Measurements from ENCODE around the gene HMG20A. TPM values are rescaled to one million over a fixed set of nuclear protein-coding genes. Genes with fewer than 3 reads are reported as not detected.

The HMG20A gene
- total and polyA plus RNA-seq, 2 of the 13 experiments (the other 11 are each of a cell fraction or from before 2014, with no cell fraction given): 28.0 to 35.2 TPM

GRCh38 chr15:77387365-77388105, 33.2 kb upstream of the HMG20A start:
- H3K27ac ChIP-seq (ENCODE audit: extremely low read length, insufficient read depth, low read length): no peak overlapping the region
- no peak for ATAC-seq
- H3K4me3 ChIP-seq (replicated peaks in 1 of 3; ENCODE audit: insufficient read depth in 1 of 3, low read depth in 2 of 3, low read length in 3 of 3): no peak overlapping the region
- no peaks in the 10 kb centered on the region for H3K4me1 ChIP-seq (ENCODE audit: insufficient read depth, low read length)
- POLR2A ChIA-PET: no interaction called here
- no peak for DNase-seq (ENCODE audit: low spot score)
- in situ Hi-C loops (cut with HindIII; ENCODE audit: extremely low pct_ligation_motif_present, low pct_unique_long_range_greater_than_20kb): no loop called here
- H2AFZ ChIP-seq (ENCODE audit: low read length): no peak overlapping the region
- no peak overlapping the region for H3K4me2 ChIP-seq (ENCODE audit: low read depth, low read length)
- TF ChIP-seq JUN (CRISPR knock-in tag; IDR thresholded peaks at IDR 0.05) (no peak), CCDC6 (CRISPR knock-in tag; IDR thresholded peaks at IDR 0.05) (no peak), SRSF9 (IDR thresholded peaks at IDR 0.05; ENCODE audit: borderline replicate concordance, insufficient read depth, low read depth, low read length, poor library complexity, severe bottlenecking) (no peak), CENPX (CRISPR knock-in tag; IDR thresholded peaks at IDR 0.05) (no peak), RCOR2 (CRISPR knock-in tag; IDR thresholded peaks at IDR 0.05) (no peak), ZSCAN21 (CRISPR knock-in tag; IDR thresholded peaks at IDR 0.05; ENCODE audit: borderline replicate concordance) (no peak), POLR2G (IDR thresholded peaks at IDR 0.05; ENCODE audit: low read depth, low read length) (no peak), RORA (CRISPR knock-in tag; IDR thresholded peaks at IDR 0.05) (no peak), NFE2 (CRISPR knock-in tag; IDR thresholded peaks at IDR 0.05) (no peak), ZFP62 (CRISPR knock-in tag; IDR thresholded peaks at IDR 0.05) (no peak), ZBTB34 (CRISPR knock-in tag; IDR thresholded peaks at IDR 0.05) (no peak), ZSCAN29 (CRISPR knock-in tag; conservative IDR thresholded peaks at IDR 0.05) (no peak), ZNF501 (CRISPR knock-in tag; IDR thresholded peaks at IDR 0.05) (no peak), ZBTB1 (CRISPR knock-in tag; IDR thresholded peaks at IDR 0.05; ENCODE audit: borderline replicate concordance) (no peak), KMT2A (CRISPR knock-in tag; IDR thresholded peaks at IDR 0.05) (no peak), RELA (CRISPR knock-in tag; IDR thresholded peaks at IDR 0.05) (no peak), GPBP1L1 (CRISPR knock-in tag; IDR thresholded peaks at IDR 0.05) (no peak), KDM5B (CRISPR knock-in tag; IDR thresholded peaks at IDR 0.05; ENCODE audit: borderline replicate concordance) (no peak)
- intact Hi-C loops (cut with micrococcal nuclease; ENCODE audit: unreplicated experiment): no loop called here
- no peak overlapping the region for H3K9ac ChIP-seq (ENCODE audit: insufficient read depth, low read depth, low read length)
- no peaks in the 10 kb centered on the region for H3K9me3 ChIP-seq (ENCODE audit: low read length)
- peaks cover 15% of the 10 kb centered on the region for H3K79me2 ChIP-seq (ENCODE audit: insufficient read depth, low read length)
- BruUV-seq (replicated peaks): no TSS peak
- CTCF ChIA-PET (ENCODE audit: low intra/inter-chr PET ratio, low total read pairs): no interaction called here
- no peaks in the 10 kb centered on the region; a peak in 1 of 5 replicates for H3K36me3 ChIP-seq (replicated peaks in 1 of 2; ENCODE audit: control insufficient read depth in 1 of 2, insufficient read depth in 2 of 2, low read length in 2 of 2)
- no peaks in the 10 kb centered on the region for H3K27me3 ChIP-seq (ENCODE audit: control insufficient read depth in 1 of 2, insufficient read depth in 2 of 2, low read length in 2 of 2)
- FAIRE-seq: no peak
- 100% methylated on average over 2 of the region's 2 CpGs for WGBS (ENCODE audit: low lambda C conversion rate)
- peaks cover 7% of the 10 kb centered on the region; the same call in 1 of the 2 replicates for H4K20me1 ChIP-seq (ENCODE audit: insufficient read depth, low read length)

Data from HepG2 (cell line).